ENCODE results near the gene ALDH9A1. TPM values are rescaled to one million over a fixed set of nuclear protein-coding genes. Genes with fewer than 3 reads are reported as not detected.
"Not testable (repeated sequence)": the region's sequence is repeated elsewhere in the genome, so short reads cannot be mapped to it uniquely, and the experiment has no call there.

The ALDH9A1 gene
- 46.8 and 60.7 TPM in 2 replicates for total RNA-seq

- no peaks in the 10 kb centered on the region for H3K27me3 ChIP-seq (ENCODE audit: control insufficient read depth, insufficient read depth, low read length)
- DNase-seq (ENCODE audit: low read depth), result no peak
- peak; percentile 44 for TF ChIP-seq CTCF (IDR thresholded peaks at IDR 0.05; ENCODE audit: insufficient read depth, low read length, poor library complexity, severe bottlenecking)
- H3K36me3 ChIP-seq (ENCODE audit: control insufficient read depth, insufficient read depth, low read length), result no peaks in the 10 kb centered on the region
- peak within 1 kb of the TSS; percentile 92 for H3K4me3 ChIP-seq (ENCODE audit: low read depth, low read length)
Observed at GRCh38 chr1:165697881-165698760, at the start of gene ALDH9A1. Gene ALDH9A1 (minus strand): TSS chr1:165698562. CDS start chr1:165698558, 4 bp downstream.

- DNase-seq (ENCODE audit: low read depth), result no peak
- Histone ChIP-seq H3K27me3 (ENCODE audit: control insufficient read depth, insufficient read depth, low read length) (no peaks in the 10 kb centered on the region), H3K4me3 (ENCODE audit: low read depth, low read length) (no peak overlapping the region), H3K36me3 (ENCODE audit: control insufficient read depth, insufficient read depth, low read length) (no peaks in the 10 kb centered on the region)
- no peak for TF ChIP-seq CTCF (IDR thresholded peaks at IDR 0.05; ENCODE audit: insufficient read depth, low read length, poor library complexity, severe bottlenecking)
Observed at GRCh38 chr1:165747632-165748447, 49.5 kb upstream of the ALDH9A1 start.

- not testable (repeated sequence) for H3K4me3 ChIP-seq (ENCODE audit: low read depth, low read length); H3K27me3 ChIP-seq (ENCODE audit: control insufficient read depth, insufficient read depth, low read length); H3K36me3 ChIP-seq (ENCODE audit: control insufficient read depth, insufficient read depth, low read length); DNase-seq (ENCODE audit: low read depth)
Observed at GRCh38 chr1:165744913-165745312, 46.6 kb upstream of the ALDH9A1 start.

GRCh38 chr1:165742194-165742593, 43.8 kb upstream of the ALDH9A1 start:
- Histone ChIP-seq H3K36me3 (ENCODE audit: control insufficient read depth, insufficient read depth, low read length) (peaks cover 1% of the 10 kb centered on the region), H3K4me3 (ENCODE audit: low read depth, low read length) (no peak overlapping the region), H3K27me3 (ENCODE audit: control insufficient read depth, insufficient read depth, low read length) (no peaks in the 10 kb centered on the region)
- no peak for TF ChIP-seq CTCF (IDR thresholded peaks at IDR 0.05; ENCODE audit: insufficient read depth, low read length, poor library complexity, severe bottlenecking)
- DNase-seq (ENCODE audit: low read depth), result no peak

GRCh38 chr1:165738794-165739193, 40.4 kb upstream of the ALDH9A1 start:
- H3K4me3 ChIP-seq (ENCODE audit: low read depth, low read length), result no peak overlapping the region
- H3K27me3 ChIP-seq (ENCODE audit: control insufficient read depth, insufficient read depth, low read length), result no peaks in the 10 kb centered on the region
- no peak for TF ChIP-seq CTCF (IDR thresholded peaks at IDR 0.05; ENCODE audit: insufficient read depth, low read length, poor library complexity, severe bottlenecking)
- DNase-seq (ENCODE audit: low read depth), result no peak
- peaks cover 3% of the 10 kb centered on the region for H3K36me3 ChIP-seq (ENCODE audit: control insufficient read depth, insufficient read depth, low read length)

GRCh38 chr1:165737196-165737595, 38.8 kb upstream of the ALDH9A1 start:
- peaks cover 1% of the 10 kb centered on the region for H3K36me3 ChIP-seq (ENCODE audit: control insufficient read depth, insufficient read depth, low read length)
- no peak for DNase-seq (ENCODE audit: low read depth)
- no peak overlapping the region for H3K4me3 ChIP-seq (ENCODE audit: low read depth, low read length)
- H3K27me3 ChIP-seq (ENCODE audit: control insufficient read depth, insufficient read depth, low read length), result no peaks in the 10 kb centered on the region
- TF ChIP-seq CTCF (IDR thresholded peaks at IDR 0.05; ENCODE audit: insufficient read depth, low read length, poor library complexity, severe bottlenecking), result no peak
